ENCODE measurements around the gene ALG1.
"Not testable (repeated sequence)": the region's sequence is repeated elsewhere in the genome, so short reads cannot be mapped to it uniquely, and the experiment has no call there.

Gene ALG1

DNA sequence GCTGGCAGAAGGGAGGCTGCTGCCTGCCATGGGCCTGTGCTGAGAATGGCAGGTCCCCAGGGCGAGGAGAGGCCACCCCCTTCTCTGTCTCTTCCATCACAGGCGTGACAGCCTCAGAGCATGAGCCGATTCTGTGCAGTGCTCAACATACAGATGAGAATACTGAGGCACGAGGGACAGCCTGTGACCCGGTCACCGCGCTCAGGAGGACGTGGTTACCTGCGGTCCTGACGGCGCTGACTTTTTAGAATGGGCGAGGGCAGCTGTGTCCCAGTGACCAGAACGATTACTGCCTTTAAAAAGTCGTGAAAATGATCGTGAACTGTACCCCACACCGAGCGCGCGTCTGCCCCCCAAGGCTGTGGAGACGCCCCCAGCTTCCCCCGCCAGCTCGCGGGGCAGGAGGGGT is 25.4 kb downstream of the ALG1 start:
- FAIRE-seq; DNase-seq (ENCODE audit: insufficient read length, low spot score): not testable (repeated sequence)

DNA sequence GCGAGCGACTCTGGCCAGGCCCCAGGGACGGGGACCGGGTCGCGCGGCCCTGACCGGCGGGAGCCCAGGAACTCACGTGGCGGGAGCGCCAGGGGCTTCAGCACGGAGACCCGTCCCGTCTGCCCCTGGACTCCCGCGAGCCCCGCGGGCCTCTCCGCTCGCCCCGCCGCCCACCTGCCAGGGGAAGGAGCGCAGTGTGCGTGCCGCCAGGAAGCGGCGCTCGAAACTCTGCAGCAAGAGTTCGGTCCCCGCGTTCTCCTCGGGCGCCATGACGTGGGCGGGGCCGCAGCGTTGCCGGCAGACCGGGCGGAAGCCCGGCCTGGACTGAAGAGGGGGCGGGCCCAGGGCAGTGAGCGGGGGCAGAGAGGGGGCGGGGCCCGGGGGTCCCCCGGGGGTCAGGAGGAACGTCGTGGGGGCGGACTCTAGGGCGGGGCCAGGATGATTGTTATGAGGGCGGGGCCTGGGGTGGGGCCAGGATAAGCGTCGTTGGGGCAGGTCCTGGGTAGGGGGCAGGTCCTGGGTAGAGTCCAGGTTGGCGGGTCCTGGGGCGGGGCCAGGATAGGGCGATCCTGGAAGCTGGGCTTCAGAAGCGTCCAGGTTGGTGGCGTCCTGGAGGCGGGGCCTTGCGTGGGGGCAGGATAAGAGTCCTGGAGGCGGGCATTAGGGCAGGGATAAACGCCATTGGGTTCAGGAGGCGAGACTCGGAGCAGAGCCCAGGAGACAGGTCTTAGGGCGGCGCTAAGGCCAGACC is 26.0 kb downstream of the ALG1 start, which contains the start of gene EEF2KMT:
Gene EEF2KMT (minus strand): TSS at position 326 of the 751 bp plus-strand sequence. CDS start 56 bp downstream, at position 270.
- FAIRE-seq: peak; percentile 56
- peak; percentile 68 for DNase-seq (ENCODE audit: insufficient read length, low spot score)

DNA sequence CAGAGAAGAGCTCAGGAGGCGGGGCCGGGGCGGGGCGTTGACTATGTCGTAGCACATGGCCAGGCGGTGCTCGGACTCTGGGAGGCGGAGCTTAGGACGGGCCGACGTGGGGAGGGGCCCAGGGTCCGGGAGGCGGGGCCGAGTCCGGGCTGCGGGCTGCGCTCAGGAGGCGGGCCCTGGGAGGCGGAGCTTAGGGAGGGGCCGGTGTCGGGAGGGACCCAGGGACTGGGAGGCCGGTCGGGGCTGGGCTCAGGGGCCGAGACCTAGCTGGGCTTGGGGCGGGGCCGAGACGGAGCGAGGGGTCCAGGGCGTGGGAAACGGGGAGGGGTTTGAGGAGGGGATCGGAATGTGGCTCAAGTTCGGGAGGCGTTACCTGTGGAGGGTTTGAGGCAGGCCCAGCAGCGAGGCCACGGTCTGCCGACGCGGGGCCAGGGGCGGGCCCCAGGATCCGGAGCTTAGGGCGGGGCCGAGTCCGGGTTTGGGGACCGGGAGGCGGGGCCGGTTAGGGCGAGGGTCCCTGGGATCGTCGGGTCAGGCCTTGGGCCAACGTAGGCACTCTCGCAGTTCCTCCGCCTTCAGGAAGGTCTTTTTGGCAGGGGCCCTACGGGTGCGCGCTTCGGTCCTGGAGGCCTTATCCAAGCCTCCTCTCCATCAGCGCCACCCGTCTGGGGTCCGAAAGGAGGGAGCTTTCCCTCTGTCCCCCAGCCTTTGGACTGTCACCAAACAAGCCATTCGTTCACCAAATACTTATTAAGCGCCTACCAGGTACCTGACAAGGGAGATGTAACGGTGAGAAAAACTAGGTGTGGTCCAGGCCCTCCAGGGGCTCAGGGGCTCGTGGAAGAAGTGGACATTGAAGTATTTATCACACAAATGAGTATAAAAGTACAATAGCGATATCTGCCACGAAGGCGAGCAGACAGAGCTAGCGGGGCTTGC is 26.8 kb downstream of the ALG1 start:
- DNase-seq (ENCODE audit: insufficient read length, low spot score): not testable (repeated sequence)
- FAIRE-seq: peak; percentile 8

DNA sequence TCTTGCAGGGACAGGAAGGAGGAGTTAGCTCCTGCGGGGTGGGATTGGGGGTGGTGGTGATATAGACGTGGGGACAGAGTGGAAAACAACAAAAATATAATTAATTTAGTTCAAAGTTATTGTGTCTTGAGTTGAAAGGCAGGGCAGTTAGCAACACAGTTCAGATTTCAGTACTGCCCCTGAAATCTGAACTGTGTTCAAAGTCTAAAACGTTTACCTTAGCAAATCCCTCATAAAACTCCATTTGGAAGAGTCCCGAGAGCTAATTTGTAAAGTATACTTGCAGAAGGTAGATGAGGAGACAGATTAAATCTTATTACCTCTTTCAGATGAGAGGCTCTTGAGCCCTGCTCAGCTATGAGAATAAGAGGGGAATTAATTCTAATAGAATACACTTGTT is 27.5 kb downstream of the ALG1 start:
- not testable (repeated sequence) for FAIRE-seq; DNase-seq (ENCODE audit: insufficient read length, low spot score)

DNA sequence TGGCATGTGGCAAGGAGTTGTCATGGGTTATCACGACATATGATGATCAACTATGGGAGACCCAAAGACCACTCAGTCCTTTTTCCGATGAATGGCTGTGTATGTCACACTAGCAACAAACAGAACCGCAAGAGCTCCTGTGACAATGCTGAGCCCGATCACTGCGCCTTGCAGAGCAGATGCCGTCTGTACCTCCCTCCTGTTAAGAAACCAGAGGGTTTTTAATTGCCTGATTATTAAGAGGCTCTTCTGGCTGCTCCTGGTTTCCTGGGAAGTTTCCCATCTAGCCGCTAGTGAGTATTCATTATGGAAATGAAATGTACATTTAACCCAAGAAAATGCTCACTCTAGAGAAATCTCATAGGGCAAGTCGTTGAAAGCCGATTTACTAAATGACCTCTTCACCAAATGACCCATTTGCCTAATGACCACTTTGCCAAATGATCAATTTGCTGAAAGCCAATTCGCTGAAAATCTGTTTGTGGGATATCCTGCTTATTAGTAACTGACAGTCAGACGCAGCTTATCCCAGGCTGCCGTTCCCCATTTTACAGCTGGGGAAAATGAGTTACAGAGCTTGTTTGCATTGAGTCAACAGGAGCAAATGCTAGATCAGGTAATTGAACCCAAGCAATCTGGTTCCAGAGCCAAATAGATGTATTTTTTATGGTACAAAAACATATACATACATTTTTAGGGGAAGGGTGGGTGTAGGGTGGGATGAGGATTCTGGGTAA is 31.8 kb downstream of the ALG1 start:
- DNase-seq (ENCODE audit: insufficient read length, low spot score); FAIRE-seq: not testable (repeated sequence)

DNA sequence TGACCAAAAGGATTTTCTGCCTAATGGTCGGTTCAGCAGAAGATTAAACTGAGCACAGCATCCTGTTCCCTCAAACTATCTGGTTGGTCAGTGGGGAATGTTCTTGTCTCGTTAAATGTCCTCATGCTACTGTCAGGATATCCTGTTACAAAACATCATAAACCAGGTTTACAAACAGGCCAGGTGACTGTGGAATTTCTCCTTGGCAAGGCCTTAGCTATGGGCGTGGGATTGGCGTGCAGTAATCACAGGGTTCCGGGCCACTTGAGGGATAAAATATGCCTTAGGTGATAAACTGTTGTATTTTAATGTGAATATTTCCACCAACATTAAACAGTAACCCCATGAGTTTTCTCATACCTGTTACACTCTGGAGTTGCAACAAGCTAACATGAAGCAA is 33.4 kb downstream of the ALG1 start:
- FAIRE-seq; DNase-seq (ENCODE audit: insufficient read length, low spot score): not testable (repeated sequence)

DNA sequence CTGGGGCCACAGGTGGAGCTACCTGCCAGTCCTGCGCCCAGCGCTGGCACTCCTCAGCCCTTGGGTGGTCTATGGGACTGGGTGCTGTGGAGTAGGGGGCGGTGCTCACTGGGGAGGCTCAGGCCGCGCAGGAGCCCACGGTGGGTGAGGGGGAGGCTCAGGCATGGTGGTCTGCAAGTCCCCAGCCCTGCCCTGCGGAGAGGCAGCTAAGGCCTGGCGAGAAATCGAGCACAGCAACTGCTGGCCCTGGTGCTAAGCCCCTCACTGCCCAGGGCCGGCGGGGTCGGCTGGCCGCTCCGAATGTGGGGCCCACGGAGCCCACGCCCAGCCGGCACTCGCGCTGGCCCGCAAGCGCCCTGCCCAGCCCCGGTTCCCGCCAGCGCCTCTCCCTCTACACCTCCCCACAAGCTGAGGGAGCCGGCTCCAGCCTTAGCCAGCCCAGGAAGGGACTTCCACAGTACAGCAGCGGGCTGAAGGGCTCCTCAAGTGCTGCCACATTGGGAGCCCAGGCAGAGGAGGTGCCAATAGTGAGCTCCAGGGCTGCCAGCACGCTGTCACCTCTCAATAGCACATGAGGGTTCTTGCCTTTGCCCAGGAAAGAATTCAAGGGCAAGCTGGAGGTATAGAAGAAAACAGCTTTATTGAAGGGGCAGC is 37.0 kb downstream of the ALG1 start:
- FAIRE-seq (no peak), DNase-seq (ENCODE audit: insufficient read length, low spot score) (no peak)

DNA sequence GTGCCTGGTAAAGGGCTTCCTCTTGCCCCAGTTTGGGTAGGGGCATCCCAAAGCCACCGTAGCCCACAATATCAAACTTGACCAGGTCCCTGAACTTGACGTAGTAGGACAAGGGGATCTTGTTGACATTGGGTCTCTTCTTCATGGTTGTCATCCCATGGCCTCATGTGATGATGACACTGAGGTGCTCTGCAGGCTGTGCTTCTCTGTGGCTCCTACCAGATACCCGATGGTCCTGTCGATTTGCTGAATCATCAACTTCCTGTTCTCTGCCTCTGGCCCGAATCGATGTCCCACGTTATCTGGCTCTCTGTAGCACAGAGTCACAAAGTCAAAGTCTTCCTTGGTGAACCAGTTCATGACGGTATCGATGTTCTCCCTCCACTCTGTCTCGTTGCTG is 39.3 kb downstream of the ALG1 start:
- not testable (repeated sequence) for DNase-seq (ENCODE audit: insufficient read length, low spot score); FAIRE-seq

DNA sequence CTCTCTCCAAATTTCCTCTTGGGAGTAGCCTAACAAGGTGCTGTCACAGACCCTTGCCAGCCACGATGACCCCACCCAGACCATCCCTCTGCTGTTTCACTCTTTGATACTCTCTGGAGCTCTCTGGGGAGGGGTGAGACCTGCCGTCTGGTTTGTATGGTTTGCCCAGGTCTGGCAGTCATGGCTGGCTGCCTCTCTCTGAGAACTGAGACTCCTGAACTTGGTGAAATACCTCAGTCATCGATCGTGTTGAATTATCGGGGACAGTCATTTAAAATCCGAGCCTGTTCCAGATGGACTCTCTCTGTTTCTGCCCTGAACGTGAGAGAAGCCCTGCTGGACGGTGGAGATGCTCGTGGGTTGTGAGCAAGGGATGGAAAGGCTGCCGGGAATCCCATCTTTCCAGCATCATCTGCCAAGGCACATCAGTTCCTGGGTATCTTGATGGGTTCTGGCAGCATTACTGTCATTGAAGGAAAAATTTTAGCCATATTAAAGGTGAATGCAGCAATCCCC is 45.2 kb downstream of the ALG1 start:
- not testable (repeated sequence) for DNase-seq (ENCODE audit: insufficient read length, low spot score); FAIRE-seq

DNA sequence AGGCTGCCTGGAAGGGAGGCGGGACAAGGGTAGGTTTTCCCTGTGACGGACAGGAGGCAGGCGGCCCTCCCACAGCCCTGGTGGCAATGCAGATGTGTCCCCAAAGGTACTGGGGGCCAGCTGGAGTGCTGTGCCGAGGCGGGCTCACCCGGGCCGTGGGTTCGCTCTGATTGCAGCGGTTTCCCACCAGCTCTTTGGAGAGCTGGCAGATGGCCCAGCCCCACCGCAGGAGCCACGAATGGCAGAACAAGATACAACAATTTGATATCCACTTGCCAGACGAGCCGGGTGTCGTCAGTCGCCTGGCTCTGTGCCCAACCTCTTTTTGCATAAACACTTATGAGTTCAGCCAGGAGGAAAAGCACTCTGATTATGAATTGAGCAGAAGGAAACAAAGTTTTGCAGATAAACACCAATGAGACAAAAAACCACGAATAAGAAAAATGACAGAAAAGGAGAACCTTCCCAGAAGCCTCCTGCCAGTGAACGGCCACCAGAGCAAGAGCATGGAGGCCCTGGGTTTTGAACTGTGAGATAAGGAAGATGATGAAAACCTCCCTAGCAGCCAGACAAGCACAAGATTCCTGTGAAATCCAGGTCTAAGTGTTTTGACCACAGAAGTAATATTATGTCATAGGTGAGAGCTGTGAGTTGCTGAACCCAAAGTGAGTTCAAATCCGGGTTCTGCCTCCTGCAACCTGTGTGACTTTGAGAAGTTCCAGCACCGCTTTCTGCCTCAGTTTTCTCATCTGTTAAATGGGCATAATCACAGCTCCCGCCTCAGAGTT is 45.9 kb downstream of the ALG1 start:
- not testable (repeated sequence) for FAIRE-seq; DNase-seq (ENCODE audit: insufficient read length, low spot score)

DNA sequence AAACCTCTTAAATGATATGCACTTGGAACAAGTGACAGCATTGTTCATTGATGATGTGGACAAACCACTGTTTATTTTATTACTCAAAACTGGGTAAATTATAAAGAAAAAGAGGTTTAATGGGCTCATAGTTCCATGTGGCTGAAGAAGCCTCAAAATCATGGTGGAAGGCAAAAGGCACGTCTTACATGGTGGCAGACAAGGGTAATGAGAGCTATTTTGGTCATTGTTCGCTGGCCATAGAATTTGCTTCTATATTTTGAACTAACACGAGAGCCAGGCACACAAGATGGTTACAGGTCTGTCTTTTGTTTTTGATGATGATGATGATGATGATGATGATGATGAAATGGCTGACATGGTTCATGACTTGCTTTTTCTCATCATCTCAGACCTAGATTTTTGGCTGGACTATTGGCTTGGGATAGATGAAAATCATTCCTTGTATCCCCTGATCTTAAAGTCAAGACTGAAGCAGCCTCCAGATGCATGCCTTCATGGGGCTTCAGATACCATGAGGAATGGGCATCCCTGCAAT is 59.9 kb downstream of the ALG1 start:
- not testable (repeated sequence) for DNase-seq (ENCODE audit: insufficient read length, low spot score); FAIRE-seq

DNA sequence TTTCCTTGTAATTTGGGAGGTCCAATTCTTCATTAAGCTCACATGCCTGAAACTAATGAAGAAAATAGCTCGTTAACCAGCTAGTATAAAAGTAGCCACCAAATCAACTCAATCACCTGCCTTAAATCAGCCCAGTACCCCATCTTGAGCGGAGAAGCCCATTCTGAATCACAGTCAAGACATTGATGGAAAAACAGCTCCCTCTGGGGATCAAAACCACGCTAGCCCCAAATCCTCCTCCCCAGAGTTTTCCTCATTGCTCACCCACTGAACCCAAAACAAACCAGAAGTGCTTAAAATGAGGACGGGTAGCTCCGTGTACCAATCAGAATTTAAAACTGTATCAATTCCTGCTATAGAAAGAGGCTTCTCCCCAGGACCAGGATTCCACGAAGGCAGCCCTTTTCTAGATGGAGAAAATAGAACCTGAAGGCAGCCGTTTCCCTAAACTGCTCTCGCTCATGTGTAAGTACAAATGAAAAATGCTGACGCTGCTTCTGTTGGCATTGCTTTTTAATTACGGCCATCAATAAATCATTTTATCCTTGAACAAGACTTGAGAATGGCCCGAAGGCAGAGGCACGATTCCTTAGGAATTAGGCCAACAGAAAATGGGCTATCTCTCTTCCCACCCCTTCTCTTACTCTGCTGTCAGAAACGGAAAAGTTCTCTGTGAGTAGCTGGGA is 61.4 kb downstream of the ALG1 start:
- not testable (repeated sequence) for FAIRE-seq; DNase-seq (ENCODE audit: insufficient read length, low spot score)

DNA sequence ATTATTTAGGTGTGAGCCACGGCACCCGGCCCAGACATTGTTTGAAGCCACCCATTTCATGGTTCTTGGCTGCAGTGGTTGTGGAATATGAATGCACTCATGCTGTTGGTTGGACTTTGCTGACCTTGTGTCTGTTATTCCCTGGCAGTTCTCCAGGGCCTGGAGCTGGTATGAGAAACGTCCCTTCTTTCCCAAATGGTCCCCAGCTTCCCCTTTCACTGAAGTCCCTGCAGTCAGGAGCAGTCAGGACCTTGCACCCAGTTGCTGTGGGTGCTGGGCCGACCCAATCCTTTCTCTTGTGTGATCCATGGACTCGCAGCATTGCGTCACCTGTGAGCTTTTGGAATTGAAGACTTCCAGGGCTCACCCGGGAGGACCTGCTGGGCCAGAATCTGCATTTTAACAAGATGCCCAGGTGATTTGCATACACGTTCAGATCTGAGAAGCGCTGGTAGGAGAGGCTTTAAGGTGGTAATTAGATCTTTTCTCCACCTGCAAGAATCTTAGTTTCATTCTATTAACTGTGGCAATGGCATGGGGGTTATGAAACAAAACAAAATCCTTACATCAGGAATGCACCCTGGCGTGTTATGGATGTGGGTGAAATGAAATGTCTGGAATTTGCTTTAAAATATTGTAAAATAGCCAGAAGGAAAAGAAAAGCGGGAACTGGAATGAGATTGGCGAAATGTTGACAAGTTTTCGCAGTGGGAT is 63.3 kb downstream of the ALG1 start:
- FAIRE-seq: not testable (repeated sequence)

More for the DNA sequence above, 63.3 kb downstream of the ALG1 start:
- not testable (repeated sequence) for DNase-seq (ENCODE audit: insufficient read length, low spot score)

Data from GM19239 (cell line).